ENCODE data around the gene DLGAP1. TPM values are rescaled to one million over a fixed set of nuclear protein-coding genes. Genes with fewer than 3 reads are reported as not detected.

The DLGAP1 gene
- total and polyA plus RNA-seq, 7 experiments from 2014 or later, result 0.32 to 1.0 TPM; not detected in 5

- H3K36me3 Mint-ChIP-seq, result no peaks in the 10 kb centered on the region
- H3K36me3 ChIP-seq (ENCODE audit: control insufficient read depth in 2 of 3, insufficient read depth in 3 of 3, low read length in 3 of 3), result no peaks in the 10 kb centered on the region
- POLR2A ChIA-PET, result no interaction called here
- ATAC-seq, result no peak
- CTCF ChIA-PET, result no interaction called here
- peaks cover 0 to 9% (median 0%) of the 10 kb centered on the region in 5 donors for H3K27me3 Mint-ChIP-seq
- H3K9me3 Mint-ChIP-seq, result peaks cover 0 to 13% (median 2%) of the 10 kb centered on the region in 11 donors
- H3K4me1 Mint-ChIP-seq, result no peaks in the 10 kb centered on the region
- intact Hi-C loops (cut with micrococcal nuclease), result no loop called here
- no peak for DNase-seq
- no peak overlapping the region for H3K4me3 ChIP-seq (ENCODE audit: low read length)
- no peaks in the 10 kb centered on the region for H3K4me1 ChIP-seq (ENCODE audit: control insufficient read depth in 2 of 2, insufficient read depth in 2 of 2, low read length in 2 of 2)
- no peak overlapping the region for H3K4me3 Mint-ChIP-seq
- H3K9me3 ChIP-seq (ENCODE audit: control insufficient read depth in 2 of 3, low read length in 3 of 3), result no peaks in the 10 kb centered on the region
- H3K27ac ChIP-seq (ENCODE audit: low read depth, low read length), result no peak overlapping the region
- H3K27ac Mint-ChIP-seq, result no peak overlapping the region
- no peaks in the 10 kb centered on the region for H3K27me3 ChIP-seq (ENCODE audit: control insufficient read depth in 2 of 2, insufficient read depth in 2 of 2, low read length in 2 of 2)
Observed at GRCh38 chr18:4134700-4135099, 320.4 kb downstream of the DLGAP1 start.

GRCh38 chr18:4130734-4131719, 324.1 kb downstream of the DLGAP1 start:
- Mint-ChIP-seq H3K4me3 (no peak overlapping the region), H3K9me3 (no peaks in the 10 kb centered on the region), H3K27me3 (peaks cover 0 to 2% (median 0%) of the 10 kb centered on the region in 5 donors), H3K27ac (no peak overlapping the region), H3K4me1 (peaks cover 0 to 1% (median 0%) of the 10 kb centered on the region in 7 donors), H3K36me3 (no peaks in the 10 kb centered on the region)
- ChIA-PET POLR2A (no interaction called here), CTCF (no interaction called here)
- Histone ChIP-seq H3K27ac (ENCODE audit: low read depth, low read length) (no peak overlapping the region), H3K4me1 (ENCODE audit: control insufficient read depth in 2 of 2, insufficient read depth in 2 of 2, low read length in 2 of 2) (no peaks in the 10 kb centered on the region), H3K9me3 (ENCODE audit: control insufficient read depth in 2 of 3, low read length in 3 of 3) (no peaks in the 10 kb centered on the region), H3K4me3 (ENCODE audit: low read length) (no peak overlapping the region), H3K27me3 (ENCODE audit: control insufficient read depth in 2 of 2, insufficient read depth in 2 of 2, low read length in 2 of 2) (no peaks in the 10 kb centered on the region), H3K36me3 (ENCODE audit: control insufficient read depth in 2 of 3, insufficient read depth in 3 of 3, low read length in 3 of 3) (no peaks in the 10 kb centered on the region)
- intact Hi-C loops (cut with micrococcal nuclease), result no loop called here
- no peak for DNase-seq
- no peak for ATAC-seq

GRCh38 chr18:4126939-4127338, 328.2 kb downstream of the DLGAP1 start:
- CTCF ChIA-PET, result no interaction called here
- ATAC-seq, result no peak
- intact Hi-C loops (cut with micrococcal nuclease), result no loop called here
- H3K27me3 ChIP-seq (ENCODE audit: control insufficient read depth in 2 of 2, insufficient read depth in 2 of 2, low read length in 2 of 2), result no peaks in the 10 kb centered on the region
- H3K27ac Mint-ChIP-seq, result no peak overlapping the region
- H3K9me3 Mint-ChIP-seq, result no peaks in the 10 kb centered on the region
- no peak overlapping the region for H3K4me3 ChIP-seq (ENCODE audit: low read length)
- no peaks in the 10 kb centered on the region for H3K36me3 Mint-ChIP-seq
- peaks cover 0 to 8% (median 0%) of the 10 kb centered on the region in 5 donors for H3K27me3 Mint-ChIP-seq
- no peak overlapping the region for H3K27ac ChIP-seq (ENCODE audit: low read depth, low read length)
- no peak overlapping the region for H3K4me3 Mint-ChIP-seq
- no peaks in the 10 kb centered on the region for H3K4me1 ChIP-seq (ENCODE audit: control insufficient read depth in 2 of 2, insufficient read depth in 2 of 2, low read length in 2 of 2)
- H3K4me1 Mint-ChIP-seq, result peaks cover 0 to 1% (median 0%) of the 10 kb centered on the region in 7 donors
- POLR2A ChIA-PET, result no interaction called here
- DNase-seq, result no peak
- H3K36me3 ChIP-seq (ENCODE audit: control insufficient read depth in 2 of 3, insufficient read depth in 3 of 3, low read length in 3 of 3), result no peaks in the 10 kb centered on the region
- H3K9me3 ChIP-seq (ENCODE audit: control insufficient read depth in 2 of 3, low read length in 3 of 3), result no peaks in the 10 kb centered on the region

- no peaks in the 10 kb centered on the region for H3K36me3 ChIP-seq (ENCODE audit: control insufficient read depth in 2 of 3, insufficient read depth in 3 of 3, low read length in 3 of 3)
- DNase-seq (no peak), ATAC-seq (no peak)
- H3K27ac Mint-ChIP-seq, result no peak overlapping the region
- POLR2A ChIA-PET, result no interaction called here
- no peaks in the 10 kb centered on the region for H3K9me3 ChIP-seq (ENCODE audit: control insufficient read depth in 2 of 3, low read length in 3 of 3)
- H3K4me3 ChIP-seq (ENCODE audit: low read length), result no peak overlapping the region
- no peaks in the 10 kb centered on the region for H3K27me3 ChIP-seq (ENCODE audit: control insufficient read depth in 2 of 2, insufficient read depth in 2 of 2, low read length in 2 of 2)
- CTCF ChIA-PET, result no interaction called here
- no peaks in the 10 kb centered on the region for H3K9me3 Mint-ChIP-seq
- H3K4me1 Mint-ChIP-seq, result peaks cover 0 to 1% (median 0%) of the 10 kb centered on the region in 7 donors
- peaks cover 0 to 11% (median 2%) of the 10 kb centered on the region in 5 donors for H3K27me3 Mint-ChIP-seq
- intact Hi-C loops (cut with micrococcal nuclease), result no loop called here
- H3K4me1 ChIP-seq (ENCODE audit: control insufficient read depth in 2 of 2, insufficient read depth in 2 of 2, low read length in 2 of 2), result no peaks in the 10 kb centered on the region
- H3K27ac ChIP-seq (ENCODE audit: low read depth, low read length), result no peak overlapping the region
- H3K4me3 Mint-ChIP-seq, result no peak overlapping the region
- no peaks in the 10 kb centered on the region for H3K36me3 Mint-ChIP-seq
Observed at GRCh38 chr18:4125627-4126230, 329.4 kb downstream of the DLGAP1 start.

GRCh38 chr18:4125224-4125623, 329.9 kb downstream of the DLGAP1 start:
- ChIA-PET POLR2A (no interaction called here), CTCF (no interaction called here)
- intact Hi-C loops (cut with micrococcal nuclease), result no loop called here
- H3K36me3 ChIP-seq (ENCODE audit: control insufficient read depth in 2 of 3, insufficient read depth in 3 of 3, low read length in 3 of 3), result no peaks in the 10 kb centered on the region
- ATAC-seq, result no peak
- no peak for DNase-seq
- Mint-ChIP-seq H3K27me3 (peaks cover 0 to 16% (median 2%) of the 10 kb centered on the region in 5 donors), H3K4me1 (peaks cover 0 to 1% (median 0%) of the 10 kb centered on the region in 7 donors), H3K9me3 (no peaks in the 10 kb centered on the region), H3K27ac (no peak overlapping the region), H3K36me3 (no peaks in the 10 kb centered on the region), H3K4me3 (no peak overlapping the region)
- H3K4me1 ChIP-seq (ENCODE audit: control insufficient read depth in 2 of 2, insufficient read depth in 2 of 2, low read length in 2 of 2), result no peaks in the 10 kb centered on the region
- H3K27ac ChIP-seq (ENCODE audit: low read depth, low read length), result no peak overlapping the region
- no peaks in the 10 kb centered on the region for H3K9me3 ChIP-seq (ENCODE audit: control insufficient read depth in 2 of 3, low read length in 3 of 3)
- no peak overlapping the region for H3K4me3 ChIP-seq (ENCODE audit: low read length)
- no peaks in the 10 kb centered on the region for H3K27me3 ChIP-seq (ENCODE audit: control insufficient read depth in 2 of 2, insufficient read depth in 2 of 2, low read length in 2 of 2)

- POLR2A ChIA-PET, result no interaction called here
- ATAC-seq (no peak), DNase-seq (no peak)
- Mint-ChIP-seq H3K4me1 (no peaks in the 10 kb centered on the region), H3K36me3 (no peaks in the 10 kb centered on the region), H3K27me3 (peaks cover 0 to 32% (median 9%) of the 10 kb centered on the region in 5 donors), H3K27ac (no peak overlapping the region), H3K9me3 (peaks cover 0 to 2% (median 0%) of the 10 kb centered on the region in 11 donors), H3K4me3 (no peak overlapping the region)
- CTCF ChIA-PET, result interaction anchor here (0.5 kb wide), 1 partner anchor 937 kb away, joined by 3 read pairs; no protein-coding TSS in a partner anchor
- intact Hi-C loops (cut with micrococcal nuclease), result no loop called here
- Histone ChIP-seq H3K27me3 (ENCODE audit: control insufficient read depth in 2 of 2, insufficient read depth in 2 of 2, low read length in 2 of 2) (no peaks in the 10 kb centered on the region), H3K4me1 (ENCODE audit: control insufficient read depth in 2 of 2, insufficient read depth in 2 of 2, low read length in 2 of 2) (no peaks in the 10 kb centered on the region), H3K36me3 (ENCODE audit: control insufficient read depth in 2 of 3, insufficient read depth in 3 of 3, low read length in 3 of 3) (no peaks in the 10 kb centered on the region), H3K27ac (ENCODE audit: low read depth, low read length) (no peak overlapping the region), H3K4me3 (ENCODE audit: low read length) (no peak overlapping the region), H3K9me3 (ENCODE audit: control insufficient read depth in 2 of 3, low read length in 3 of 3) (no peaks in the 10 kb centered on the region)
Observed at GRCh38 chr18:4119813-4120212, 335.3 kb downstream of the DLGAP1 start.

Data from naive thymus-derived CD4-positive, alpha-beta T cell (primary cell).